Activated CD4-positive, alpha-beta T cell treated with anti-CD3 and anti-CD28 coated beads for 1 hour (primary cell): ENCODE results near the gene TOR2A.
"Not testable (repeated sequence)": the region's sequence is repeated elsewhere in the genome, so short reads cannot be mapped to it uniquely, and the experiment has no call there.

Experiments used
- DNase-seq: peaks from one replicate; pipeline ENCODE4 v3.0.0-alpha.2; 2020

The TOR2A gene

DNA sequence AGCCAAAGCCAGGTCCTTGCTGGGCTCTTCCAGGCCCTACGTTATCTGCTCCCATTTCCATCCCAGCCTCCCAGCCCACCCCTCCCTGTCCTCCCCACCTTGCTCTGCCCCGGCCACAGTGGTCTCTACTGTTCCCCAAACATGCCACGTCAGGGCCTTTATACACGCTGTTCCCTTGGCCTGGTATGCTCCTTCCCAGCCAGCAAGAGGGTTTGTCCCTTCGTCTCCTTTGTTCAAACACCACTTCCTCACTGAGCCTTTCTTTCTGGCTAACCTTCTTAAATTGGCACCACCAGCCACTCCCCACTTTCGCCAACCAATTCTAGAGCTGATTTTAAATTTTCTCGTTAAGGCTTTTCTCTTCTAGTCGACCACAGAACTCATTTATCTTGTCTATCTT, 33.6 kb upstream of the TOR2A start:
- no peak for DNase-seq

DNA sequence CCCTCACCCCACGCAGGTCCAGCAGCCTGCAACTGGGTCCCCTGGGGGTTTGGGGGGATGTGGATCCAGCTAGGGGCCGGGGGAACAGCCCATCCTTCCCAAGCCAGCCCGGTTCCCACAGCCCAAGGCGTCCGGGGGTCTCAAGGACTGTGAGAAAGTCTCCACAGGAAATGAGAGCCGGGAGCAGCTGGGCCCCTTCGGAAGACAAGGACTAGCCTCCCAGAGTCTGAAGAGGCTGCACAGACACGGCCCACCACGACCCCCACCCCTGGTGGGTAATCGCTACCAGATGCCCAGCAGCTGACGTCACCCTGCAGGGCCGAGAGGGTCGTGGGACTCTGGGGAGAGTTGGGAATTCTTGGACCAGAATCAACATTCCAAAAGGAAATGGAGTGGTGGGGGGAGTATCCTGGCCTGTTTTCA, 32.8 kb upstream of the TOR2A start:
- DNase-seq, result no peak

DNA sequence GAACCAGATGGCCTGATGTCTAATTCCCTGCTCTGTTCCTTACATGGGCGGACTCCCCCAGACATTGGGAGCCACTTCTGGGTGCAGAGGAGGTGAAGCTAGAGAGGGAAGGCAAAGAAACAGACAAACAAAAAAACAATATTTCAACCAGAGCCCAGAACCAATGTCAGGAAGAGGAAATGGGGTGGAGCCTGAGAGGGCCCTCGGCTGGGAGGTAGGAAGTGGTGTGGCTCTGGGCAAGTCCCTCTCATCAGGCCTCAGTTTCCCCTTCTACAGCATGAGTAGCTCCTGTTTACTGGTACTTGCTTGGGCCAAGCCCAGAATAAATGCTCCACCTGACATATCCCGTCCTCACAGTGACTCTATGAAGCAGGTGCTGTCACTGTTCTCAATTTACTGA, 32.3 kb upstream of the TOR2A start:
- DNase-seq, result no peak

GRCh38 chr9:127765418-127765817, 30.3 kb upstream of the TOR2A start:
- DNase-seq, result no peak

GRCh38 chr9:127763918-127764384, 28.9 kb upstream of the TOR2A start:
- no peak for DNase-seq

GRCh38 chr9:127762111-127762676, 27.1 kb upstream of the TOR2A start:
- no peak for DNase-seq

GRCh38 chr9:127761491-127761956, 26.4 kb upstream of the TOR2A start:
- DNase-seq, result no peak

- DNase-seq, result no peak
Observed at GRCh38 chr9:127761061-127761460, 26.0 kb upstream of the TOR2A start.

DNA sequence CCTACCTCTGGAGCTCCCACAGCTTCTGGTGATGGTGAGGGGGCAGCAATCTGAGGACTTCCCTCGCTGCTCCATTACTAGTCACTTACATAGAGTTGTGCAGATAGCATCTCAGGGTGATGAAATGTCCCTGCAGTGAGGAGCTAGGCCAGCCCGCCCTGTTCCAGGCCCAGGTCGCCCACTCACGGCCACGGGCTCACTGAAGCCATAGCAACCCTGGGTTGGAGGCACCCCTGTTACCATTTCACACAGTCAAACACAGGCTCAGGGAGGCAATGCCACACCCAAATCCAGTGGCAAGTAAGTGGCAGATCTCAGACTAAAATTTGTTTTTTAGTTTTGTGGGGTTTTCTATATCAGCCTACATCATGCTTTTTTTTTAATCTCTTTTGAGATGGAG, 23.7 kb upstream of the TOR2A start:
- DNase-seq, result no peak

DNA sequence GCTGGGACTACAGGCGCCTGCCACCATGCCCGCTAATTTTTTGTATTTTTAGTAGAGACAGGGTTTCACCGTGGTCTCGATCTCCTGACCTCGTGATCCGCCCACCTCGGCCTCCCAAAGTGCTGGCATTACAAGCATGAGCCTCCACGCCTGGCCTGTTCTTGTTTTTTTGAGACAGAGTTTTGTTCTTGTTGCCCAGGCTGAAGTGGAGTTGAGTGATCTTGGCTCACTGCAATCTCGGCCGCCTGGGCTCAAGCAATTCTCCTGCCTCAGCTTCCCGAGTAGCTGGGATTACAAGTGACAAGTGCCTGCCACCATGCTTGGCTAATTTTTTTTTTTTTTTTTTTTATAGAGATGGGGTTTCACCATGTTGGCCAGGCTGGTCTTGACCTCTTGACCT, 21.7 kb upstream of the TOR2A start:
- not testable (repeated sequence) for DNase-seq

GRCh38 chr9:127756233-127756632, 21.1 kb upstream of the TOR2A start:
- no peak for DNase-seq

DNA sequence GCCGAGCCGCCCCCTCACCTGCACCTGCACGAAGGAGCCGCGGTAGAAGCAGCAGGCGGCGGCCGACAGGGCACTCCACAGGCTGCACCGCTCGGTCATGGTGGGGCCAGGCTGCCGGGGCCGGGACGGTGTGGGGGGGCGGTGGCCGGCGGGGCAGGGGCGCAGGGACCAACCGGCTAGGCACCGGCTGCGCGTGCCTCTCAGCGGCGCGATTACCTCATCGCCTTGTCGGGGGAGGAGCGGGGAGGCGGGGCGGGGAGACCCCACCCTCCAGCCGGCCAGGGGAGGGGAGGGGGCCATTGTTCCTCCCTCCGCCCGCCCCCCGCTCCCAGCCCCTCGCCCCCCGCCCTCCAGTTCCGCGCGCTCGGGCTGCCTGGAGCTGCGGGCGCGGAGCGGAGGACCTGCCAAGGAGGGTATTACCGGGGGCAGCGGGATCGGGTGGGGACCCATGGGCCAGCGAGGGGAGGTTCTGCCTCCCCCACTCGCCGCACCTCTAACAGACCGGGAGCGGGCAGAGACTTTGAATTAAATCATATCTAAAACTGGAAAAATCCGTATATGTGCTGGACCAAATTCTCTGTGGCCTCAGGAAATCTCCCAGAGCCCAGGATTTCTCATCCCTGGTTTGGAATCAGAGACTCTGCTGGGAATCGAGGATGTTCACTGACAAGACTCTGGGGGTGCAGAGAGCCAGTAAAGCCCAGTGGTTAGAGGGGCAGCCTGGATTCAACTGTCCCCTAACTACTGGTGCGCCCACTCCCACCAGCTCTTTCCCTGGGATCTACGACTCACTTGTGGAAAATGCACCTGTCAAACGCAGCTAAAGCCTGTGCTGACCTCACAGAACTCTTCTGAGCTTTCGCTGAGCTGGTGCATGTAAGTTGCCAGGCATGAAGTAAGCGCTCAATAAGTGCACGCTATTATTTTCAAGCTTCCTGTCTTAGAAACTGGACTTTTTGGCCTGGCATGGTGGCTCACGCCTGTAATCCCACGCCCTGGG, 20.3 kb upstream of the TOR2A start:
- DNase-seq, result no peak

- no peak for DNase-seq
Observed at GRCh38 chr9:127754099-127755060, 19.3 kb upstream of the TOR2A start.

DNA sequence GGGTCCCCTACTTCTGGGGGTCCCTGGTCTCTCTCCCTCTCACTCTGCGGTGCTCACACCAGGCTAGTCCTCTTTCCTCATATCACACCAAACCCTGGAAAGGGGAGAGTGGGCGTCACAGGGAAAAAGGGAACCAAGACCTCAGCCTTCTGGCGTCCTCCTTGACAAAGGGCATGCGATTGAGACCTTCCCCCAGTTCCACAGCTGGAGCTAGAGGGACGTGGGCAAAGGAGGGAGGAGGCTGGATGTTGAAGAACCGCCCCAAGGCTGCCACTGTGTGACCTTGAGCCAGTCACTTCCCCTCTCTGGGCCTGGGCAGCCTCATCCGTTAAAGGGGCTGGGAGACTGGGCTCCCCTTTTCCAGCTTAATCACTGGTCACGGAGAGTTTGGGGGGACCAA, 18.5 kb upstream of the TOR2A start:
- DNase-seq, result no peak

GRCh38 chr9:127753148-127753547, 18.1 kb upstream of the TOR2A start:
- no peak for DNase-seq

DNA sequence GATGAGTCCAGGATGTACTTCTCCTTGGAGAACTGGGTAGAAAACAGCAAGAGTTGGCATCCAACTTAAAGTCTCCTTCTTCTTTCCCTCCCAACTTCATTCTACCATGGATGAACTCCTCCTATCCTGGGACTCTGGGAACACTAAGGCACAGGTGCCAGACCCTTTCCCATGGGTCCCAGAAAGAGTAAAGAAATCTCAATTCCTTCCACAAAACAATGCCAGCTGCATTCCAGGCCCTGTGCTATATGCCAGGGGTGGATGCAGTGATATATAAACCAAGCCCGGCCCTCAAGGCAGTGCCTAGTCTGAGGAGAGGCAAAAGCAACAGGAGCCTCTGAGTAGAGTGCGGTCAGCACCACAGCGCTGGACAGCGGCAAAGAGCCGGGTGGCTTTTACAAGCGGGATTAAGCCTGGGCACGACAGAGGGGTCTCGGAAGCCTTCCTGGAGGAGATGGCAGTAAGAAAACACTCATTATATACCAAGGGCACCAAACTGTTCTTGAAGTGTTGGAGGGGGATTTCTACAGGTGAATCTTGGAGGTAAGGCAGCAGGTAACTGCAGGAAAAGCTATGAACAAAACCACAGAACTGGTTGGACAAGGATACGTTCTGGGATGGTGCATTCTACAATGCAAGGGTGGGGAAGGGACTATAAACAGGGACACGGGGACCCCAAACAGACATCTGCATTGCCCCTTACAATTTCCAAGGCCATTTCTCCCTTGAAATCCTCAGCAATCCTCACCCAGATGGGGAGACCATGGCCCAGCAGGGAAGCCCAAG, 16.4 kb upstream of the TOR2A start:
- DNase-seq, result no peak

GRCh38 chr9:127749090-127749787, 14.1 kb upstream of the TOR2A start:
- no peak for DNase-seq

- DNase-seq, result no peak
Observed at GRCh38 chr9:127746959-127747569, 12.0 kb upstream of the TOR2A start.

- no peak for DNase-seq
Observed at GRCh38 chr9:127744398-127745110, 9.5 kb upstream of the TOR2A start.

DNA sequence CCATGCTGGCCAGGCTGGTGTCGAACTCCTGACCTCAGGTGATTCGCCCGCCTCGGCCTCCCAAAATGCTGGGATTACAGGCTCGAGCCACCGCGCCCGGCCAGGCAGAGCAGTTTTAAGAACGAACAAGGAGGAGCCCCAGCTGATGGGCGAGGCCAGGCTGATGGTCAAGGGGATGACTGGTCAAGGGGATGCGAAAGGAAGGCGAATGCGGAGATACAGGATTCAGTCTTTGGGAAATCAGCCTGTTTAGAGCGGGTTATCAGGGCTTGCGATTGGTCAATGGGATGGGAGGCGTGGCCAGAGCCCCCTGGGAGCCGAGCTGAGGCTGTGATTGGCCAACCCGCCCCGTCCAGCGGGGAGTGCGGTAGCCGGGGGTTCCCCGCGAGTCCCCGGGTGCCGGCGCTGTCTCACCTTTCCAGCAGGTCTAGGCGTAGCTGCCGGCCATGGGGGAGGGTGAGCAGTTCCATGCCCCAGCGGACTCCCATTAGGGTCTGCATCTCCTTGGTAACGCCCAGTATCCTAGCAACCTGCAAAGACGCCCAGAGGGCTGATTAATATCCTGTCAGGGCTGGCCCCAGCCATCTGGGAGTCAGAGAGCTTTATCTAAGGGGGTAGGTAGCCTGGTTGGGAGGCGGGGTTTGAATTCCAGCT, 7.5 kb upstream of the TOR2A start:
- no peak for DNase-seq
